Stimulated activated naive B cell treated with anti-CD40 and anti-IgM and Interleukin-4, amounts not matched to agents 10 μg/mL and 1 μg/mL and 100 μg/mL, for 72 hours (primary cell): Measurements from ENCODE around the gene OSTC.

Experiments
- ATAC-seq, 2 donors: fragments of 150-1000 bp; cut with Tn5 transposase; replicated peaks; 2 replicates each; pipeline ENCODE4 v1.10.0; 2021; ENCODE audit warnings: moderate library complexity in 1 of 2
- DNase-seq: peaks from one replicate; pipeline ENCODE4 v3.0.0; 2021
- H3K27ac Mint-ChIP-seq: one replicate; pipeline ENCODE4 v1.8.0; 2022; ENCODE audit warnings: mild to moderate bottlenecking, mixed read lengths
- H3K27me3 Mint-ChIP-seq, 2 donors: one replicate each; pipeline ENCODE4 v1.8.0; 2022; ENCODE audit warnings: mixed read lengths in 2 of 2
- H3K36me3 Mint-ChIP-seq, 2 donors: one replicate each; pipeline ENCODE4 v1.8.0; 2022; ENCODE audit warnings: mixed read lengths in 2 of 2, mild to moderate bottlenecking in 1 of 2
- H3K4me1 Mint-ChIP-seq, 2 donors: one replicate each; pipeline ENCODE4 v1.8.0; 2022; ENCODE audit warnings: mixed read lengths in 2 of 2, mild to moderate bottlenecking in 1 of 2
- H3K4me3 Mint-ChIP-seq, 2 donors: one replicate each; pipeline ENCODE4 v1.8.0; 2022; ENCODE audit warnings: mild to moderate bottlenecking in 2 of 2, mixed read lengths in 2 of 2, moderate library complexity in 1 of 2
- H3K9me3 Mint-ChIP-seq, 2 donors: one replicate each; pipeline ENCODE4 v1.8.0; 2022; ENCODE audit warnings: mixed read lengths in 2 of 2, mild to moderate bottlenecking in 1 of 2

The OSTC gene

GRCh38 chr4:108650212-108651013, at the start of gene OSTC:
OSTC (plus strand) TSS chr4:108650599; CDS start chr4:108650656, 57 bp downstream.
- peak within 1 kb of the TSS; percentile 98 for H3K27ac Mint-ChIP-seq
- H3K27me3 Mint-ChIP-seq: no peaks in the 10 kb centered on the region
- H3K4me1 Mint-ChIP-seq: peaks cover 22 to 28% of the 10 kb centered on the region in 2 donors
- peak within 1 kb of the TSS; percentile 90 to 94 for H3K4me3 Mint-ChIP-seq
- H3K36me3 Mint-ChIP-seq: peaks cover 11 to 20% of the 10 kb centered on the region in 2 donors
- H3K9me3 Mint-ChIP-seq: no peaks in the 10 kb centered on the region
- peak; percentile 92 to 93 for ATAC-seq
- peak; percentile 85 for DNase-seq

- ATAC-seq: no peak
- DNase-seq: no peak
- no peak overlapping the region for H3K4me3 Mint-ChIP-seq
- H3K27me3 Mint-ChIP-seq: no peaks in the 10 kb centered on the region
- peaks cover 6 to 7% of the 10 kb centered on the region in 2 donors for H3K36me3 Mint-ChIP-seq
- H3K27ac Mint-ChIP-seq: no peak overlapping the region
- H3K9me3 Mint-ChIP-seq: peaks cover 0 to 5% of the 10 kb centered on the region in 2 donors
- no peaks in the 10 kb centered on the region for H3K4me1 Mint-ChIP-seq
These were observed 49.3 kb upstream of the OSTC start for GRCh38 chr4:108601106-108601505.

- Mint-ChIP-seq H3K4me1 (no peaks in the 10 kb centered on the region), H3K36me3 (peaks cover 4 to 6% of the 10 kb centered on the region in 2 donors), H3K27me3 (no peaks in the 10 kb centered on the region), H3K4me3 (no peak overlapping the region), H3K27ac (no peak overlapping the region), H3K9me3 (peaks cover 0 to 4% of the 10 kb centered on the region in 2 donors)
- ATAC-seq (no peak), DNase-seq (no peak)
These were observed 48.9 kb upstream of the OSTC start for GRCh38 chr4:108601532-108601931.

- Mint-ChIP-seq H3K27me3 (no peaks in the 10 kb centered on the region), H3K4me1 (no peaks in the 10 kb centered on the region), H3K27ac (no peak overlapping the region), H3K36me3 (peaks cover 5 to 9% of the 10 kb centered on the region in 2 donors), H3K9me3 (peaks cover 0 to 4% of the 10 kb centered on the region in 2 donors), H3K4me3 (no peak overlapping the region)
- ATAC-seq (no peak), DNase-seq (no peak)
These were observed 48.2 kb upstream of the OSTC start for GRCh38 chr4:108602163-108602562.

GRCh38 chr4:108607079-108607815, 43.2 kb upstream of the OSTC start:
- Mint-ChIP-seq H3K9me3 (peaks cover 0 to 4% of the 10 kb centered on the region in 2 donors), H3K4me1 (no peaks in the 10 kb centered on the region), H3K4me3 (no peak overlapping the region), H3K27ac (no peak overlapping the region), H3K36me3 (peaks cover 9 to 18% of the 10 kb centered on the region in 2 donors), H3K27me3 (no peaks in the 10 kb centered on the region)
- ATAC-seq (no peak), DNase-seq (no peak)

- ATAC-seq: no peak
- no peaks in the 10 kb centered on the region for H3K27me3 Mint-ChIP-seq
- peaks cover 18 to 31% of the 10 kb centered on the region in 2 donors for H3K36me3 Mint-ChIP-seq
- no peak for DNase-seq
- peaks cover 2 to 4% of the 10 kb centered on the region in 2 donors for H3K9me3 Mint-ChIP-seq
- no peak overlapping the region for H3K27ac Mint-ChIP-seq
- no peak overlapping the region for H3K4me3 Mint-ChIP-seq
- no peaks in the 10 kb centered on the region for H3K4me1 Mint-ChIP-seq
These were observed 39.0 kb upstream of the OSTC start for GRCh38 chr4:108611365-108611764.

- DNase-seq (no peak), ATAC-seq (no peak)
- H3K36me3 Mint-ChIP-seq: peaks cover 19 to 30% of the 10 kb centered on the region in 2 donors
- no peaks in the 10 kb centered on the region for H3K27me3 Mint-ChIP-seq
- no peak overlapping the region for H3K4me3 Mint-ChIP-seq
- H3K9me3 Mint-ChIP-seq: peaks cover 0 to 4% of the 10 kb centered on the region in 2 donors
- H3K27ac Mint-ChIP-seq: no peak overlapping the region
- no peaks in the 10 kb centered on the region for H3K4me1 Mint-ChIP-seq
These were observed 38.0 kb upstream of the OSTC start for GRCh38 chr4:108612365-108612764.

GRCh38 chr4:108619372-108620100, 30.9 kb upstream of the OSTC start:
- Mint-ChIP-seq H3K27ac (peak overlapping the region; percentile 99), H3K36me3 (peaks cover 41 to 54% of the 10 kb centered on the region in 2 donors), H3K27me3 (no peaks in the 10 kb centered on the region), H3K4me1 (peaks cover 25 to 37% of the 10 kb centered on the region in 2 donors), H3K9me3 (peaks cover 0 to 4% of the 10 kb centered on the region in 2 donors), H3K4me3 (peak overlapping the region; percentile 95 to 97)
- DNase-seq (no peak), ATAC-seq (peak; percentile 17 to 18)

GRCh38 chr4:108620101-108620932, 30.1 kb upstream of the OSTC start, which contains the start of gene RPL34:
RPL34 (plus strand) TSS chr4:108620576; CDS start chr4:108621960, 1,384 bp downstream.
- H3K4me1 Mint-ChIP-seq: peaks cover 26 to 39% of the 10 kb centered on the region in 2 donors
- ATAC-seq (peak; percentile 99 to 100), DNase-seq (peak; percentile 95)
- peaks cover 42 to 57% of the 10 kb centered on the region in 2 donors for H3K36me3 Mint-ChIP-seq
- peak within 1 kb of the TSS; percentile 99 for H3K27ac Mint-ChIP-seq
- no peaks in the 10 kb centered on the region for H3K27me3 Mint-ChIP-seq
- H3K4me3 Mint-ChIP-seq: peak within 1 kb of the TSS; percentile 95 to 97
- peaks cover 0 to 4% of the 10 kb centered on the region in 2 donors for H3K9me3 Mint-ChIP-seq

GRCh38 chr4:108620933-108621905, 29.2 kb upstream of the OSTC start:
- H3K27ac Mint-ChIP-seq: peak overlapping the region; percentile 99
- H3K27me3 Mint-ChIP-seq: no peaks in the 10 kb centered on the region
- ATAC-seq: peak; percentile 16 to 25
- DNase-seq: no peak
- peaks cover 43 to 60% of the 10 kb centered on the region in 2 donors for H3K36me3 Mint-ChIP-seq
- H3K9me3 Mint-ChIP-seq: no peaks in the 10 kb centered on the region
- peaks cover 26 to 39% of the 10 kb centered on the region in 2 donors for H3K4me1 Mint-ChIP-seq
- H3K4me3 Mint-ChIP-seq: peak overlapping the region; percentile 95 to 97

- ATAC-seq (no peak), DNase-seq (no peak)
- Mint-ChIP-seq H3K27me3 (no peaks in the 10 kb centered on the region), H3K27ac (peak overlapping the region; percentile 51), H3K9me3 (no peaks in the 10 kb centered on the region), H3K4me3 (peak overlapping the region; percentile 69 to 97), H3K36me3 (peaks cover 37 to 57% of the 10 kb centered on the region in 2 donors), H3K4me1 (peaks cover 28 to 39% of the 10 kb centered on the region in 2 donors)
These were observed 28.4 kb upstream of the OSTC start for GRCh38 chr4:108622022-108622421.

- no peak for DNase-seq
- ATAC-seq: no peak
- no peaks in the 10 kb centered on the region for H3K9me3 Mint-ChIP-seq
- peaks cover 37 to 57% of the 10 kb centered on the region in 2 donors for H3K36me3 Mint-ChIP-seq
- H3K27ac Mint-ChIP-seq: peak overlapping the region; percentile 10
- H3K4me3 Mint-ChIP-seq: peak overlapping the region; percentile 69 to 97
- peaks cover 28 to 39% of the 10 kb centered on the region in 2 donors for H3K4me1 Mint-ChIP-seq
- H3K27me3 Mint-ChIP-seq: no peaks in the 10 kb centered on the region
These were observed 27.6 kb upstream of the OSTC start for GRCh38 chr4:108622828-108623227.
